DND-41 (cell line): Measurements from ENCODE around the gene LPCAT1.

Experiments used
- CTCF ChIP-seq: IDR thresholded peaks from 2 replicates; pipeline ENCODE4 v1.5.1; 2012; ENCODE audit warnings: borderline replicate concordance, low read length, moderate library complexity, mild to moderate bottlenecking; ENCODE audit not compliant: poor library complexity, severe bottlenecking; ENCODE audit errors: extremely low read depth
- EZH2 ChIP-seq: IDR thresholded peaks from 3 replicates; pipeline ENCODE4 v1.6.1; 2012; ENCODE audit warnings: borderline replicate concordance, low read depth, mild to moderate bottlenecking, moderate library complexity, low read length, inconsistent platforms; ENCODE audit not compliant: severe bottlenecking

DNA sequence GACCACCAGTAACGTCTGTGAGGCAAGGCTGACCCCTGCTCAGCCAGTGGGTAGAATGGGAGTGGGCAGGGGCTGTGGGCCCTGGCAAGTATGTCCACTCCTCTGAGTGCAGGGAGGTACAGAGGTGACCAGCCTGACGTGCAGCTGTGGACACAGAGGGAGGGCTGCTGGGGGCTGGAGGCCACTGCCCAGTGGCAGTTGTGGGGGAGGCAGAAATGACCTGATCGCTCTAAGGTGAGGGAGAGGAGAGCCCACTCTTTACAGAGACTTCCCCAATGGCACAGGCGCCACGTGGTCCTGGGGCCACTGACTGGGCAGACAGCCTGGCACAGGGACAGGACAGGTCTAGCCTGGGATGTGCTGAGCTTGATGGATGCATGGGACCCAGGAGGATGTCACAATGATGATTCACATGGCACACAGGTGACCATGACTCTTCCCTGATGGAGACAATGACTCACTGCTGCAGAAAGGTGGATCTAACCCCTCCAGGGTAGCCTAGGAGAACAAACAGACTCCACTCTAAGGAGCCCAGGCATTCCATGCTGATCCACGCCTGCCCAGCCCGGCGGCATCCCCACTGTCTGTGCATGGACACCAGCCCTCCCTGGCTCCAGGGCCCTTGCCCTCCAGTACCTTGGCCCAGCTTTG lies 7.7 kb downstream of the LPCAT1 start:
- TF ChIP-seq CTCF (no peak), EZH2 (no peak)
